Ovary (tissue), 3 donors: ENCODE data around the gene PKD1L1.

ENCODE experiments used
- EP300 ChIP-seq: sonication (generic); formaldehyde crosslinking; IDR thresholded peaks from one replicate; pipeline ENCODE4 v1.6.1; 2017; ENCODE audit warnings: antibody characterized with exemption
- TF ChIP-seq, protein P1 (sequence below), 3 donors: fragments of 450-650 bp in 2 of 3; fragments of 200-600 bp in 1 of 3; IDR thresholded peaks; one replicate each; pipeline versions ENCODE4 v1.5.1 to v1.8.0; 2016 to 2022; ENCODE audit warnings: antibody characterized with exemption in 3 of 3, mild to moderate bottlenecking in 1 of 3
- donor health status: DM: no; HTN: no; CAD: no.

DNA sequence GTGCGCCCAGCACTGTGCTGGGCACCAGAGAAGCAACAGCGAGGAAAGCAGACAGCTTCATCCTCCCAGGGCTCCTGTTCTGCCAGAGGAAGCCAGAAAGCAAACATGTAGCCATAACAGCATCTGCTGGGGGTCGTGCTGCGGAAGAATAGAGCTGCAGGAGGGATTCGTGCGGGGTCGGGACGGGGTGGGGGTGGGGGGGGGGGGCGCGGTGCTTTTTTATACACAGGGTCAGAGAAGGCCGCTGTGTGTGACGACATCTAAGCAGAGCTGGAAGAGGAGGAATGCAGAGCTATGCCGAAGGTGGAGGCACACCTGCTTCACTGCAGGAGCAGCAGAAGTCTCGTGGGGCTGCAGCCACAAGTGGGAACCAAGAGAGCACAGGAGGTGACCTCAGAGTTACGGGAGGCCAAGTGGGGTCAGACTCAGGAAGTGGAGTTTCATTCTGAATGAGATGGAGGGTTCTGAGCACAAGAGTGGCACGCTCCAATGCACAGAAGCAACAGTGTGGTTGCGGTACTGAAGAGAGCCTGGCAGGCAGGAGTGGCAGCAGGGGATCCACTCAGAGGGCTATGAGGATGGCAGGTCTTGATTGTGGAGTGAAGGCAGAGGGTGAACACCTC, 11.1 kb downstream of the PKD1L1 start:
- TF ChIP-seq, protein P1, sequence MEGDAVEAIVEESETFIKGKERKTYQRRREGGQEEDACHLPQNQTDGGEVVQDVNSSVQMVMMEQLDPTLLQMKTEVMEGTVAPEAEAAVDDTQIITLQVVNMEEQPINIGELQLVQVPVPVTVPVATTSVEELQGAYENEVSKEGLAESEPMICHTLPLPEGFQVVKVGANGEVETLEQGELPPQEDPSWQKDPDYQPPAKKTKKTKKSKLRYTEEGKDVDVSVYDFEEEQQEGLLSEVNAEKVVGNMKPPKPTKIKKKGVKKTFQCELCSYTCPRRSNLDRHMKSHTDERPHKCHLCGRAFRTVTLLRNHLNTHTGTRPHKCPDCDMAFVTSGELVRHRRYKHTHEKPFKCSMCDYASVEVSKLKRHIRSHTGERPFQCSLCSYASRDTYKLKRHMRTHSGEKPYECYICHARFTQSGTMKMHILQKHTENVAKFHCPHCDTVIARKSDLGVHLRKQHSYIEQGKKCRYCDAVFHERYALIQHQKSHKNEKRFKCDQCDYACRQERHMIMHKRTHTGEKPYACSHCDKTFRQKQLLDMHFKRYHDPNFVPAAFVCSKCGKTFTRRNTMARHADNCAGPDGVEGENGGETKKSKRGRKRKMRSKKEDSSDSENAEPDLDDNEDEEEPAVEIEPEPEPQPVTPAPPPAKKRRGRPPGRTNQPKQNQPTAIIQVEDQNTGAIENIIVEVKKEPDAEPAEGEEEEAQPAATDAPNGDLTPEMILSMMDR (IDR thresholded peaks at IDR 0.05), result no peak
- no peak for TF ChIP-seq EP300
